Parathyroid adenoma (tissue), 2 donors: ENCODE measurements around the gene RAB3GAP1.

ENCODE experiments used
- H2AFZ ChIP-seq: fragments of 300-600 bp; sonication (generic); one replicate; pipeline ENCODE4 v1.7.0; 2017; ENCODE audit warnings: antibody characterized with exemption, mild to moderate bottlenecking
- H3K27ac ChIP-seq: fragments of 300-600 bp; sonication (generic); one replicate; pipeline ENCODE4 v1.7.0; 2017
- H3K27me3 ChIP-seq: fragments of 300-600 bp; sonication (generic); one replicate; pipeline ENCODE4 v1.7.0; 2017; ENCODE audit warnings: low read length; ENCODE audit not compliant: control insufficient read depth, insufficient read depth
- H3K36me3 ChIP-seq: fragments of 300-600 bp; sonication (generic); one replicate; pipeline ENCODE4 v1.7.0; 2017; ENCODE audit warnings: low read length; ENCODE audit not compliant: control insufficient read depth, insufficient read depth
- H3K4me1 ChIP-seq: fragments of 300-600 bp; sonication (generic); one replicate; pipeline ENCODE4 v1.7.0; 2017; ENCODE audit warnings: control low read depth
- H3K4me2 ChIP-seq: fragments of 300-600 bp; sonication (generic); one replicate; pipeline ENCODE4 v1.7.0; 2017; ENCODE audit warnings: low read length
- H3K4me3 ChIP-seq: fragments of 300-600 bp; sonication (generic); one replicate; pipeline ENCODE4 v1.7.0; 2017; ENCODE audit warnings: low read depth, low read length
- H3K79me2 ChIP-seq: fragments of 300-600 bp; sonication (generic); one replicate; pipeline ENCODE4 v1.7.0; 2017; ENCODE audit warnings: control low read depth
- H3K9ac ChIP-seq: fragments of 300-600 bp; sonication (generic); one replicate; pipeline ENCODE4 v1.7.0; 2017; ENCODE audit warnings: mild to moderate bottlenecking
- H3K9me3 ChIP-seq: fragments of 300-600 bp; sonication (generic); one replicate; pipeline ENCODE4 v1.7.0; 2017; ENCODE audit warnings: low read length; ENCODE audit not compliant: control insufficient read depth
- CTCF ChIP-seq: fragments of 300-600 bp; sonication (generic); IDR thresholded peaks from one replicate; pipeline ENCODE4 v1.7.0; 2017; ENCODE audit warnings: antibody characterized with exemption, mild to moderate bottlenecking
- donor health status: primary hyperparathyroidism.

RAB3GAP1 gene

DNA sequence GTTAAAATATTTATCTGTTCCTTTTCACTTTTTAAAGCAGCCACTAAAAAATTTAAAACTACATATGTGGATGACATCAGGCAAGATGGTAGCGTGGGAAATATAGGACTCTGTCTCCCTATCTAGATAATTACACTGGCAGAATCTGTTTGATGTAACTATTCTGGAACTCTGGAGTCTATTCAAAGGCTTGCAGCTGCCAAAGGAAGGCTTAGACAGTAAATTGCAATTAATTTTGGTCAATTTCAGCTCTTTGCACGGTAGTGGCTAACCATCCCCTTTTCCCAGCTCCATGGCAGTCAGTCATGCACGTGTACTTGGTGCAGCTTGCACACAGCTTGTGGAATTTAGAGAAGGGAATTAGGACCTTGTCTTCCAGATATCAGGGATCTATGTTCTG lies 135.2 kb downstream of the RAB3GAP1 start:
- Histone ChIP-seq H3K79me2 (no peaks in the 10 kb centered on the region), H2AFZ (no peak overlapping the region), H3K36me3 (no peaks in the 10 kb centered on the region), H3K27ac (no peak overlapping the region), H3K27me3 (no peaks in the 10 kb centered on the region), H3K4me2 (no peak overlapping the region), H3K9me3 (no peaks in the 10 kb centered on the region), H3K4me1 (no peaks in the 10 kb centered on the region), H3K4me3 (no peak overlapping the region), H3K9ac (no peak overlapping the region)
- no peak for TF ChIP-seq CTCF

DNA sequence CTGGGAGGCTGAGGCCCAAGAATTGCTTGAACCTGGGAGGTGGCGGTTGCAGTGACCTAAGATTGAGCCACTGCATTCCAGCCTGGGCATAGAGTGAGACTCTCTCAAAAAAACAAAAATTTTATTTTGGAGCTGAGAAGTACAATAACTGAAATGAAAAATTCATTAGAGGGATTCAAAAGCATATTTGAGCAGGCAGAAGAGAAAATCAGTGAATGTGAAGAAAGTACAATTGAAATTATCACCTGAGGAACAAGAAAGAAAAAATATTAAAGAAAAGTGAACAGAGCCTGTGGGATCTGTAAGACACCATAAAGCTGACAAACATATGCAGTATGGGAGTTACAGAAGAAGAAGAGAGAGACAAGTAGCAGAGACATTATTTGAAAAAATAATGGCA lies 137.1 kb downstream of the RAB3GAP1 start:
- Histone ChIP-seq H3K9me3 (no peaks in the 10 kb centered on the region), H3K4me3 (no peak overlapping the region), H3K79me2 (no peaks in the 10 kb centered on the region), H3K27me3 (no peaks in the 10 kb centered on the region), H2AFZ (no peak overlapping the region), H3K27ac (no peak overlapping the region), H3K4me1 (no peaks in the 10 kb centered on the region), H3K4me2 (no peak overlapping the region), H3K9ac (no peak overlapping the region), H3K36me3 (no peaks in the 10 kb centered on the region)
- no peak for TF ChIP-seq CTCF

GRCh38 chr2:135190799-135191198 lies 138.7 kb downstream of the RAB3GAP1 start:
- H3K79me2 ChIP-seq, result no peaks in the 10 kb centered on the region
- H3K9ac ChIP-seq, result no peak overlapping the region
- no peak overlapping the region for H3K27ac ChIP-seq
- H3K4me2 ChIP-seq, result no peak overlapping the region
- H3K9me3 ChIP-seq, result no peaks in the 10 kb centered on the region
- no peaks in the 10 kb centered on the region for H3K36me3 ChIP-seq
- no peak for TF ChIP-seq CTCF
- no peak overlapping the region for H2AFZ ChIP-seq
- no peak overlapping the region for H3K4me3 ChIP-seq
- no peaks in the 10 kb centered on the region for H3K27me3 ChIP-seq
- peaks cover 4% of the 10 kb centered on the region for H3K4me1 ChIP-seq

- H3K27me3 ChIP-seq, result no peaks in the 10 kb centered on the region
- H3K4me3 ChIP-seq, result peak overlapping the region; percentile 7
- H3K36me3 ChIP-seq, result no peaks in the 10 kb centered on the region
- peak overlapping the region; percentile 56 for H2AFZ ChIP-seq
- H3K9me3 ChIP-seq, result no peaks in the 10 kb centered on the region
- peak overlapping the region; percentile 71 for H3K27ac ChIP-seq
- H3K9ac ChIP-seq, result no peak overlapping the region
- no peaks in the 10 kb centered on the region for H3K79me2 ChIP-seq
- peak overlapping the region; percentile 59 for H3K4me2 ChIP-seq
- peaks cover 36% of the 10 kb centered on the region for H3K4me1 ChIP-seq
- no peak for TF ChIP-seq CTCF
Measured at GRCh38 chr2:135198481-135198880, 146.4 kb downstream of the RAB3GAP1 start.

DNA sequence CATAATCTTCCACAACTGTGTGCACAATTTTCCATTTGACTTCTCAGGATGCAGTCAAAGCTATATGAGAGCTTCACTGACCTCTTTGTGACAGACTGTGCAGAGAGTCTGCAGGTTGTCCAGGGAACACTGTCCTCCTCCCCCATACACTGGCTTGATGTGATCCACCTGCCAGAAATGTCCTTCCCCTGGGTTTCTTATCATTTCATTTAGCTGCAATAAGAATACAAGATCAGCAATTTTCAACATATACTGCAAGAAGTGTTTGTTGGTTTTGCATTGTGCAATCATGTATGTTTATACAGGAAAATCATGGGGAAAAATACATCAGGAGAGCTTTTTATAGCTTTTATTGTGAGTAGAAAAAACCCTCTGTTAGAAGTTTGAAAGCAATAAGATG lies 150.7 kb downstream of the RAB3GAP1 start:
- Histone ChIP-seq H3K36me3 (no peaks in the 10 kb centered on the region), H2AFZ (peak overlapping the region; percentile 49), H3K79me2 (no peaks in the 10 kb centered on the region), H3K27ac (peak overlapping the region; percentile 86), H3K9ac (no peak overlapping the region), H3K9me3 (no peaks in the 10 kb centered on the region), H3K4me1 (peaks cover 34% of the 10 kb centered on the region), H3K4me3 (no peak overlapping the region), H3K27me3 (no peaks in the 10 kb centered on the region), H3K4me2 (peak overlapping the region; percentile 49)
- no peak for TF ChIP-seq CTCF
